CD4-positive, alpha-beta T cell treated with Interleukin-21 for 1 hour (primary cell): ENCODE measurements around the gene APOL4.

Source experiments
- DNase-seq: peaks from one replicate; pipeline ENCODE4 v3.0.0-alpha.2; 2020

APOL4 gene

GRCh38 chr22:36151006-36151595 lies 50.5 kb downstream of the APOL4 start:
- no peak for DNase-seq

- DNase-seq: no peak
Measured at GRCh38 chr22:36149441-36149840, 52.2 kb downstream of the APOL4 start.

GRCh38 chr22:36148411-36148810 lies 53.2 kb downstream of the APOL4 start:
- DNase-seq: no peak

GRCh38 chr22:36147196-36147791 lies 54.3 kb downstream of the APOL4 start:
- DNase-seq: no peak

GRCh38 chr22:36145881-36146280 lies 55.7 kb downstream of the APOL4 start:
- no peak for DNase-seq

GRCh38 chr22:36144886-36145541 lies 56.6 kb downstream of the APOL4 start:
- DNase-seq: peak; percentile 48

- no peak for DNase-seq
Measured at GRCh38 chr22:36143956-36144355, 57.7 kb downstream of the APOL4 start.

GRCh38 chr22:36143066-36143815 lies 58.4 kb downstream of the APOL4 start:
- no peak for DNase-seq

- no peak for DNase-seq
Measured at GRCh38 chr22:36141481-36141880, 60.1 kb downstream of the APOL4 start.
